Choroid plexus epithelial cell (primary cell): ENCODE results near the gene GTF3C4.

ENCODE experiments used
- DNase-seq: peaks from one replicate; pipeline ENCODE4 v3.0.0-alpha.2; 2010; ENCODE audit warnings: low read depth
- H3K4me3 ChIP-seq: 2 replicates; pipeline ENCODE4 v1.5.1; 2011; ENCODE audit warnings: low read depth, mild to moderate bottlenecking, control low read depth, low read length, moderate library complexity
- TF ChIP-seq, protein P1 (sequence below): conservative IDR thresholded peaks from 2 replicates; pipeline ENCODE4 v1.5.1; 2011; ENCODE audit warnings: low read depth, mild to moderate bottlenecking, control low read depth, inconsistent platforms, low read length, moderate library complexity

GTF3C4 gene

DNA sequence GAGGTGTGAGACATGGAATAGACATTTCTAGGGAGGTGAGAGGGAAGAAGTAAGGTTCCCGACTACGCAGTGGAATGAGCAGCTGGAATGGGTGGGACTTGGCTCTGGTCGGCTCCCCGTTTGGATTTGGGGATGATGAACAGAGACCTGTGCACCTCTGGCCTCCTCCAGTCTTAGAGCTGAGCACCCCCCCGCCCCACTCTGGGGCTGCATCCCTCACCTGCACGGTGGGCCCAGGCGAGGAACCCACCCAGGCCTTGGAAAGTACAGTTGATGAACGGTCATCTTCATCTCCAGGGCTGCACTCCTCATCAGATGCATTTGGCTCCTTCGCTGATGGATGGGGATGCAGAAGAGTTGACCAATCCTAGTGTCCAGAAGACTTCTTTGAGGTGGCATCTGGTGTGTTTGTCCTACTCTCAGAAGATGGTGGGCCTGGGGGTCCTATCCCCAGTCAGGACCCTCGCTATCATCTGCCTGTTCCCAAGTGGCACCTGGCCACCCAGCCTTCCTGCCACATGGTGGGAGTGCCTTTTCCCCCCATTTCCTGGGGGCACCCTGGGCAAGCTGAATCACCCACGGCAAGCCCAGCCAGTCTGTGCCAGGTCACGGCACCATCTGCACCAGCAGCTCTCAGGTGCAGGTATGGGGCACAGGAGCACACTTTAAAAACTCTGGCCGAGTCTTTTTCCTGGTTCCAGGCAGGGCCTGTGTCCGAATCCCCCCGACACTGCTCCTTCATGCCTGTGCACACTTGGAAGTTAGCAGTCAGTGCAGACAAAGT lies 70.5 kb downstream of the GTF3C4 start:
- no peak for DNase-seq
- H3K4me3 ChIP-seq = no peak overlapping the region
- TF ChIP-seq, protein P1, sequence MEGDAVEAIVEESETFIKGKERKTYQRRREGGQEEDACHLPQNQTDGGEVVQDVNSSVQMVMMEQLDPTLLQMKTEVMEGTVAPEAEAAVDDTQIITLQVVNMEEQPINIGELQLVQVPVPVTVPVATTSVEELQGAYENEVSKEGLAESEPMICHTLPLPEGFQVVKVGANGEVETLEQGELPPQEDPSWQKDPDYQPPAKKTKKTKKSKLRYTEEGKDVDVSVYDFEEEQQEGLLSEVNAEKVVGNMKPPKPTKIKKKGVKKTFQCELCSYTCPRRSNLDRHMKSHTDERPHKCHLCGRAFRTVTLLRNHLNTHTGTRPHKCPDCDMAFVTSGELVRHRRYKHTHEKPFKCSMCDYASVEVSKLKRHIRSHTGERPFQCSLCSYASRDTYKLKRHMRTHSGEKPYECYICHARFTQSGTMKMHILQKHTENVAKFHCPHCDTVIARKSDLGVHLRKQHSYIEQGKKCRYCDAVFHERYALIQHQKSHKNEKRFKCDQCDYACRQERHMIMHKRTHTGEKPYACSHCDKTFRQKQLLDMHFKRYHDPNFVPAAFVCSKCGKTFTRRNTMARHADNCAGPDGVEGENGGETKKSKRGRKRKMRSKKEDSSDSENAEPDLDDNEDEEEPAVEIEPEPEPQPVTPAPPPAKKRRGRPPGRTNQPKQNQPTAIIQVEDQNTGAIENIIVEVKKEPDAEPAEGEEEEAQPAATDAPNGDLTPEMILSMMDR = no peak

DNA sequence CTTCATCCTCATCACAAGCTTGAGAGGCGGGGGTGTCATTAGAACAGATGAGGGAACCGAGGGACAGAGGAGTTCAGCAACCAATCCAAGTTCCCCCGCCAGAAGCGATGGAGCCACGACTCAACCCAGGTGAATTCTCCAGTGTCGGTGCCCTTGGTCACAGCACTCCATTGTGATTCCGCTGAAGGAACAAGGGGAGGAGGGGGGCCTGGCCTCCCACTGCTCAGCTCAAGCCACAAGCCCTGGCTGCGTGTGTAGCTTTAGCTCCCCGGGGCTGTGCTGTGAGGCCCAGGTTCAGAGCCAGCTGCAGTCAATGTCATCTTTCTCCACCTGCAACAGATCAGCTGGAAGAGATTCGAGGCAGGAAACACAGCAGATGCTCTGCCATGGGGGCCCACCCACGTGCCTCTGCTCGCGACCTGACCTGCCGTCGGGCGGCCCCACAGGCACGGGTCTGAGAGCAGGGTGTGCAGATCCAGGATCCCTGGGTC lies 72.6 kb downstream of the GTF3C4 start:
- TF ChIP-seq, protein P1 = no peak
- DNase-seq = no peak
- no peak overlapping the region for H3K4me3 ChIP-seq

DNA sequence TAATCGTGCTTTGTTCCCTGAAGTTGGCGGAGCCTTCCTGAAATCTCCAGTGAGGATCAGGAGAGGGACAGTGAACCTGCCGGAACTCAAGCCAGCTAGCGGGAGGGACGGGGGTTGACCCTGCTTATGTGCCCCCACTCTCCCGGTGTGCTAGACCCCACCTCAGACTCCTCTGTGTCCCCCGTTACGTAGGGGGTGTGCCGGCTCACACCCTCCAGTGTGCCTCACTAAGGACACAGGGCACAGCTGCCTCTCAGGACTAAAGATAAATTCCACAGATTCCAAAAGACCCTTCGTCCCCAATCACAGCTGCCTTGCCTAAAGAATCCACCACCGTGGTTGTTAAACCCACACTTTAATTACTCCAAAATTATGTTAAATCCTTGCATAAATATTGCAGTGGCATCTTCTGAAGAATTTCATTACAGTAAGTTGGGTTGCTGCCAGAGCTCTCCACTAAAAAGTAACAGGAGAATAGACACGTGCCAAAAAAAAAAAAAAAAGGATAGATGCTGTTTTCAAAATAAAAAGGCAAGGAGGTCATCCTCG lies 73.7 kb downstream of the GTF3C4 start:
- no peak for DNase-seq
- H3K4me3 ChIP-seq = no peak overlapping the region
- TF ChIP-seq, protein P1 = no peak
